Right kidney (tissue), 1 donor: ENCODE measurements around the gene CCNC.

Experiments
- DNase-seq: peaks from one replicate; pipeline ENCODE4 v3.0.0-alpha.2; 2016

CCNC gene

GRCh38 chr6:99550046-99550748, 18.3 kb downstream of the CCNC start:
- no peak for DNase-seq

DNA sequence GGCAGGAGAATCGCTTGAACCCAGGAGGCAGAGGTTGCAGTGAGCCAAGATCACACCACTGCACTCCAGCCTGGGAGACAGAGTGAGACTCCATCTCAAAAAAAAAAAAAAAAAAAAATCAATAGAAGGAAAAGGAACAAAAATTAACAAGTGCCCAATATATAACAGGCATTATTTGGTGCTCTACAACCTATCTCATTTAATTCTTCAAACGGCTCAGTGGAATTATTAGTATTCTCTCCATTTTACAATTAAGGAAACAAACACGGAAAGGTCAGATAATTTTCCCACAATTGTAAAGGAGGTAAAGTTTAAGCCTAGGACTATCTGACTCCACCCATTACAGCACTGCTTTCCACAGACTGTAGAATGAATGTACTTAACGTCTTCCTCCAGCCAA, 19.8 kb downstream of the CCNC start:
- no peak for DNase-seq

DNA sequence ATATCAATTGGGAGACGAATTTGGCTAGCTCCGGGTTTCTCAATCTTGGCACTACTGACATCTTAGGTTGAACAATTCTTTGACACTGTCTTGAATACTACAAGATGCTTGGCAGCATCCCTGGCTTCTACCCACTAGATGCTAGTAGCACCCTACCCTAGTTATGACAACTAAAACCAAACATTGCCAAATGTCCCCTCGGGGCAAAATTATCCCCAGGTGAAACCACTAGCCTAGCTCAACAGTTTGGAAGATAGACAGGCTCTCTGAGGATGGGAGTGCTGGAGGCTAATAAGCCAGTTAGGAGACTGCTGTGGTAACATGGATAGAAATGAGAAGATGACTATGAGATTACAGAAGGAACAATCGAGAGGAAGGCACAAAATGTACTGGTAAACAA, 20.9 kb downstream of the CCNC start:
- no peak for DNase-seq

DNA sequence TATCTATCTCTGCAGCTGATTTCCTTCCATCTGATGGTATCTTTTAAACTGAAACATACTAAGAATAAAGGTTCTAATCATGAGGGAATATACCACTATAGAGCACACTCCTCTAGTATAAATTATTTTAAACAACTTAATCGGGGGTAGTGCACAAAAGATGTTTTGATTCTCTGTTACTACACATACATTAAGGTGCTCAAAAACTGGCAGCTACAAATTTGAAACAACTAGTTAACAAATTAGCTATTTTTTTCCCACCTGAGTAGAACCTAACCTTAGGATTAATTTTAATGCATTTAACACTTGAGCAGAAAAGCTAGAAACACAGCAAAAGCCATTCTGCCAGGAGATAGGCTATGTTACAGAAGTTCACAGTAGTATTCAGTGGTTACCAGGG, 23.0 kb downstream of the CCNC start:
- no peak for DNase-seq

DNA sequence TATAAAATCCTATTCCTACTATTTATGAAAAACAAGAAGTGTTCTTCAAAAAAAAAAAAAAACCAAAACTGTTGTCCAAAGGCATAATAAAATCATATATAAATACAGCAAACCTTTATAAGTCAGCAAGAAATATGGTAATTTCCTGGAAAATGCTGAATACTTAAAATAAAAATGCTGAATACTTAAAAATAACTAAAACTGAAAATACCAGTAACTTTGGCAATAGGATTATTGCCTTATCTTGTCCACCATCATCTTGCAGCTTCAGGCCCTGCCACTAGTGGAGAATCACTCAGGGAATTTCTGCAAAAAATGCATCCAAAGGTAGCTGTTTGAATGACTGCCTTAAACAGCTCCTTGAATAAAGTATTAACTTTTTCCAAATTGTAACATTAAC, 24.5 kb downstream of the CCNC start:
- no peak for DNase-seq

- no peak for DNase-seq
These were observed 37.8 kb downstream of the CCNC start for GRCh38 chr6:99530627-99531026.

- no peak for DNase-seq
These were observed 45.9 kb downstream of the CCNC start for GRCh38 chr6:99522531-99522930.

GRCh38 chr6:99521633-99522151, 46.8 kb downstream of the CCNC start:
- DNase-seq: no peak

DNA sequence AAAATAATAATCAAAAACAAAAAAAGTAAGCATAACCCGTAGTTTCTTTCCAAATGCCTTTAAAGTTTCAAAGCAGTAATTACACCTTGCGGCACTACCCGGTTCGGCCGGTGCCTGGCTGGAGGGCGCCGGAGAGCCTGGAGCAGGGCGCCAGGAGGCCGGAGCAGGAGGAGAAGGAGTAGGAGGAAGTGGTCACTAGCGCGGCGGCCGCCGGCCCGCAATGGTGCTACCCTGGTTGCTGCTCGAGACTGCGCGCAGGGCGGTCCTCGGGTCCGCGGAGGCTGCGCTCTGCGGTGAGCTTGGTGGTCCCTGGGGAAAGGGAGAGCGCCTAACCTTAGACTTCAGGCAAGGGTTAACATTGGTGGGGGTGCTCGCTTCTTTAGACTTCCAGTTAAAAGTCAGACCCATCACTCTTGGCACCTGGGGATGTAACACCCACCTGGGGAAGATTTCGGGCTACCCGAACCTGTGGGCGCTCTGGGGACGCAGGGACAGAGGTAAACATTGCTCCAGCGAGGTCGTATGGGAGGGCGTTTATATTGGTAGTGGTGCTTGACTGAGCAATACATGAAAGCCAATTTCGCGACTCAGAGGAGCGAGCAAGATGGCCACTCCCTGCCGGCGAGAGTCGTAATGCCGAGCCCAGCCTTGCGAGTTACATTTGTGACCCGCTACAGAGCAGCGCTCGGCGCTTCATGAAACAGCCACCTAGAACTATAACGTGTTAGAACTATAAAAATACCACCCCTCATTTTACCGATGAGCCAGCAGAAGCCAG, 47.4 kb downstream of the CCNC start:
- peak; percentile 98 for DNase-seq

- DNase-seq: no peak
These were observed 49.0 kb downstream of the CCNC start for GRCh38 chr6:99519446-99519845.

GRCh38 chr6:99514089-99514488, 54.4 kb downstream of the CCNC start:
- DNase-seq: peak; percentile 12

- no peak for DNase-seq
These were observed 56.4 kb downstream of the CCNC start for GRCh38 chr6:99512033-99512432.

DNA sequence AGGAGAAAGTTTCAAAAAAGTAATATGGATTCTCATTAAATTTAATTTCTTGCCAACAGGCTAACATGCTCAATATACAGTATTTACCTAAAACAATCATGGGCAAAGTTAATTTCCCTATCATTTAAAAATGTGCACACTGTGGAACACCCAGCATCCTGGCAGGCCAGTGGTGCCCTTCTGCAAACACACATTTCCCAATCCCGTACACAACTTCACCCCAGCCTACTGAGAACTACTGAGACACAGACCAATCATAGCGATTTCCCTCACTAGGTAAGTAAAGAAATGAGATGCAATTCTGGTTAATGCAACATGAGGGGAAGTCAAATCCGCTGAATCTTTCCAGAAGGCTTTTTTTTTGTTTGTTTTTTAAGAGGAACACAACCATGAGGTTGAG, 60.8 kb downstream of the CCNC start:
- DNase-seq: no peak

- no peak for DNase-seq
These were observed 66.7 kb downstream of the CCNC start for GRCh38 chr6:99501762-99502161.

- no peak for DNase-seq
These were observed 70.0 kb downstream of the CCNC start for GRCh38 chr6:99498421-99498820.

GRCh38 chr6:99495466-99495865, 73.0 kb downstream of the CCNC start:
- no peak for DNase-seq
